ENCODE measurements around the gene SNIP1.

- no peak for TF ChIP-seq CTCF (IDR thresholded peaks at IDR 0.05)
- TF ChIP-seq POLR2A (IDR thresholded peaks at IDR 0.05), result no peak
Observed at GRCh38 chr1:37575692-37576091, 21.6 kb upstream of the SNIP1 start.
